DND-41 (cell line): Measurements from ENCODE around the gene GORASP2.
"Not testable (repeated sequence)": the region's sequence is repeated elsewhere in the genome, so short reads cannot be mapped to it uniquely, and the experiment has no call there.

Experiments used
- ATAC-seq: fragments of 200-7000 bp; cut with Tn5 transposase; 3 replicates; pipeline ENCODE4 v1.9.1; 2021; ENCODE audit warnings: low read depth; ENCODE audit not compliant: insufficient read depth
- DNase-seq: peaks from one replicate; pipeline ENCODE4 v3.0.0-alpha.2; 2020
- H2AFZ ChIP-seq: 2 replicates; pipeline ENCODE4 v1.6.0; 2012; ENCODE audit warnings: low read depth, low read length
- H3K27ac ChIP-seq: 2 replicates; pipeline ENCODE4 v1.5.1; 2012; ENCODE audit warnings: low read length, inconsistent platforms
- H3K27me3 ChIP-seq: fragments of 200-600 bp; sonication (generic); 2 replicates; pipeline ENCODE4 v1.6.0; 2012; ENCODE audit warnings: low read length, mild to moderate bottlenecking, inconsistent platforms; ENCODE audit not compliant: insufficient read depth, poor library complexity
- H3K36me3 ChIP-seq: 2 replicates; pipeline ENCODE4 v1.5.1; 2012; ENCODE audit warnings: low read length, inconsistent platforms; ENCODE audit not compliant: insufficient read depth
- H3K4me1 ChIP-seq: 2 replicates; pipeline ENCODE4 v1.5.1; 2012; ENCODE audit warnings: mild to moderate bottlenecking, low read length; ENCODE audit not compliant: insufficient read depth
- H3K4me2 ChIP-seq: 2 replicates; pipeline ENCODE4 v1.6.0; 2012; ENCODE audit warnings: mild to moderate bottlenecking, moderate library complexity, low read length, inconsistent platforms; ENCODE audit not compliant: insufficient read depth
- H3K4me3 ChIP-seq, 2 experiments: fragments of 200-600 bp in 1 of 2; shearing (Covaris generic) in 1 of 2; 2 replicates each; pipeline ENCODE4 v1.5.1; 2012 to 2016; ENCODE audit warnings: inconsistent platforms in 2 of 2, low read length in 2 of 2, mild to moderate bottlenecking in 2 of 2, low read depth in 1 of 2, moderate library complexity in 1 of 2
- H3K79me2 ChIP-seq: 2 replicates; pipeline ENCODE4 v1.6.0; 2012; ENCODE audit warnings: low read length, inconsistent platforms; ENCODE audit not compliant: insufficient read depth
- H3K9ac ChIP-seq: 2 replicates; pipeline ENCODE4 v1.6.0; 2012; ENCODE audit warnings: low read depth, mild to moderate bottlenecking, inconsistent platforms, low read length, moderate library complexity
- H3K9me3 ChIP-seq: 2 replicates; pipeline ENCODE4 v1.5.1; 2012; ENCODE audit warnings: low read length, moderate library complexity, mild to moderate bottlenecking, inconsistent platforms; ENCODE audit not compliant: insufficient read depth, severe bottlenecking
- H4K20me1 ChIP-seq: 2 replicates; pipeline ENCODE4 v1.6.0; 2012; ENCODE audit warnings: low read length; ENCODE audit not compliant: insufficient read depth
- CTCF ChIP-seq: IDR thresholded peaks from 2 replicates; pipeline ENCODE4 v1.5.1; 2012; ENCODE audit warnings: borderline replicate concordance, low read length, moderate library complexity, mild to moderate bottlenecking; ENCODE audit not compliant: poor library complexity, severe bottlenecking; ENCODE audit errors: extremely low read depth
- EZH2 ChIP-seq: IDR thresholded peaks from 3 replicates; pipeline ENCODE4 v1.6.1; 2012; ENCODE audit warnings: borderline replicate concordance, low read depth, mild to moderate bottlenecking, moderate library complexity, low read length, inconsistent platforms; ENCODE audit not compliant: severe bottlenecking

GORASP2 gene

GRCh38 chr2:170917957-170918356 lies 11.1 kb upstream of the GORASP2 start:
- DNase-seq (no peak), ATAC-seq (no peak)
- H3K27me3 ChIP-seq, result no peaks in the 10 kb centered on the region
- H3K27ac ChIP-seq, result no peak overlapping the region
- H3K79me2 ChIP-seq, result no peaks in the 10 kb centered on the region
- H3K4me1 ChIP-seq, result no peaks in the 10 kb centered on the region
- H3K9me3 ChIP-seq, result peaks cover 33% of the 10 kb centered on the region
- no peak overlapping the region for H2AFZ ChIP-seq
- TF ChIP-seq CTCF (no peak), EZH2 (no peak)
- H3K36me3 ChIP-seq, result peaks cover 2% of the 10 kb centered on the region; the same call in 1 of the 2 replicates
- H3K9ac ChIP-seq, result no peak overlapping the region
- no peaks in the 10 kb centered on the region for H4K20me1 ChIP-seq
- H3K4me3 ChIP-seq, result no peak overlapping the region
- H3K4me2 ChIP-seq, result no peak overlapping the region

GRCh38 chr2:170921873-170922272 lies 7.2 kb upstream of the GORASP2 start:
- Histone ChIP-seq H3K9me3 (peaks cover 52% of the 10 kb centered on the region), H3K36me3 (peaks cover 17% of the 10 kb centered on the region)
- ATAC-seq, H3K27ac ChIP-seq, H3K4me1 ChIP-seq, DNase-seq, H3K79me2 ChIP-seq, H4K20me1 ChIP-seq, H3K4me3 ChIP-seq, H3K4me2 ChIP-seq, H3K27me3 ChIP-seq, H3K9ac ChIP-seq, H2AFZ ChIP-seq: not testable (repeated sequence)

- DNase-seq (no peak), ATAC-seq (no peak)
- no peak overlapping the region for H2AFZ ChIP-seq
- no peak overlapping the region for H3K4me2 ChIP-seq
- peaks cover 10% of the 10 kb centered on the region for H3K4me1 ChIP-seq
- H4K20me1 ChIP-seq, result no peaks in the 10 kb centered on the region
- no peak overlapping the region for H3K9ac ChIP-seq
- peaks cover 42% of the 10 kb centered on the region for H3K9me3 ChIP-seq
- no peak overlapping the region for H3K27ac ChIP-seq
- H3K79me2 ChIP-seq, result peaks cover 2% of the 10 kb centered on the region
- H3K36me3 ChIP-seq, result peaks cover 17% of the 10 kb centered on the region
- no peaks in the 10 kb centered on the region for H3K27me3 ChIP-seq
- no peak overlapping the region for H3K4me3 ChIP-seq
- TF ChIP-seq EZH2, result no peak
- no peak for TF ChIP-seq CTCF
Observed at GRCh38 chr2:170922634-170923494, 6.2 kb upstream of the GORASP2 start.

- no peak overlapping the region for H3K27ac ChIP-seq
- no peak for ATAC-seq
Observed at GRCh38 chr2:170923799-170924198, 5.3 kb upstream of the GORASP2 start.

More at GRCh38 chr2:170923799-170924198, 5.3 kb upstream of the GORASP2 start:
- Histone ChIP-seq H3K79me2 (peaks cover 9% of the 10 kb centered on the region), H4K20me1 (no peaks in the 10 kb centered on the region), H3K9me3 (peaks cover 34% of the 10 kb centered on the region), H3K4me2 (no peak overlapping the region), H3K27me3 (no peaks in the 10 kb centered on the region), H2AFZ (no peak overlapping the region), H3K36me3 (peaks cover 17% of the 10 kb centered on the region), H3K4me3 (peak overlapping the region in 1 of 2 experiments; percentile 12; a peak in 1 of 4 replicates), H3K4me1 (peaks cover 18% of the 10 kb centered on the region), H3K9ac (no peak overlapping the region)
- TF ChIP-seq EZH2 (no peak), CTCF (no peak)
- DNase-seq, result peak; percentile 15
